ENCODE data around the gene TENM4.
"Not testable (repeated sequence)": the region's sequence is repeated elsewhere in the genome, so short reads cannot be mapped to it uniquely, and the experiment has no call there.

The TENM4 gene

DNA sequence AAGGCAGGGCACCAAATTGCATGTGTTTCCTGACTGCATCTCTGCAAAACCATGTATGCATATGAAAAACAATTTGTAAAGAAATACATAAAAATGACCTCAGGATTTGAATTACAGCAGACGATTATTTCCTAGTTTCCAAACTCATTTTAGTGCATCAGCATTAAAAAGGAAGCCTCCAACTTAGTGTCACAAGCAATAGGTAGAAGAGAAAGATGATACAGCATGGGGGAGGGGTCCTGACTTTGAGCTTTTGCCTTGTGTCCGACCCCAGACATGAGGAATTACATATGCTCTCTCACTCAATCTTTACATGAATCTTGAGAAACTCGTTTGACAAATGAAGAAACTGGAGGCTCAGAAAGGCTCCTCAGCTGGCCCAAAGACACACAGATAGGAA, 571.5 kb downstream of the TENM4 start:
- DNase-seq: no peak

DNA sequence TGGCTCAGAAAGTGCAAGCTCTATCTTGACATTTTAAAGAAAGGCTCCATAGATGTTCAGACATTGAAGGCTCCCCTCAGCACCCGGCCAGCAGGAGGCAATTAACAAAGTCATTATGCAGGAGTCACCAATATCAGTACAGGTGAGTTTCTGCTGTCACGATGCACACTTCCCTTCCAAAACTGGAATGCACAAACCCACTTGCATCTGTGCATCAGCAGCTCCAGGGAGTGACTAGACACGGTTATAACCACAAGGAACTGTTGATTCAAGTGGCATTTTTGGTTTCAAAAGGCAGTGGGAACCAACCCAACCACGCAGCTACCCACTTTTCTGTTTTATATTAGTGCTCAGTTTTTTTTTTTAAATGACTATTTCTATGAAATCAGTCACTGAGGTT, 572.3 kb downstream of the TENM4 start:
- DNase-seq: no peak

DNA sequence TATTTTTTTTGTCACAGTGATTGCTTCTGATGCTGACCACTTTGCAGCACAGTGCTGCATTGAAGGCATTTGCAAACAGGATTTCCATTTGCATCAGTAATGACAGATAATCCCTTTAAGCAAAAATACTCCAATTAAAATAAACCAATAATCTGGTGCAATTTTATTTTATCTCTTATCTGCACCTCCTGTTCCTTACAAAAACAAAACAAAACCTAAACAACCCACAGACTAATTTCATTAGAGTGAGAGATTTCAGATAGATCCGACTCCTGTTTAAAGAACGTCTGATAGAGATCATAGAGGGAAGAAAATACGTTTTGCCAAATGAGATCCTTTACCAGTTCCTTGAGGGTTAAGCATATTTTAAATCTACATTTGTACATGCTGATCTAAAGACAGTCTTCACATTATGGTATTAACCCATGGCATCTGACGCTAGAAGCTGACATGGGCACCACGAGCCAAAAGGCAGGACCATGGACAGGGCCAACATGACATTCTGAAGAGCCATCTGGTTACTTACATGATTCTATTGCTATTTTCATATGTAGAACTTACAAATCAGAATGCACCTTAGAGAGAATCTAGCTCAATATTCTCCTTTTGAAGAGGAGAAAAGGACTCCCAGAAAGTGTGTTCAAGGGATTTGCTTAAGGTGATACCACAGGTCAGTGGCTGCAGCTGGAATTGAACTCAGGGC, 580.0 kb downstream of the TENM4 start:
- DNase-seq: no peak

DNA sequence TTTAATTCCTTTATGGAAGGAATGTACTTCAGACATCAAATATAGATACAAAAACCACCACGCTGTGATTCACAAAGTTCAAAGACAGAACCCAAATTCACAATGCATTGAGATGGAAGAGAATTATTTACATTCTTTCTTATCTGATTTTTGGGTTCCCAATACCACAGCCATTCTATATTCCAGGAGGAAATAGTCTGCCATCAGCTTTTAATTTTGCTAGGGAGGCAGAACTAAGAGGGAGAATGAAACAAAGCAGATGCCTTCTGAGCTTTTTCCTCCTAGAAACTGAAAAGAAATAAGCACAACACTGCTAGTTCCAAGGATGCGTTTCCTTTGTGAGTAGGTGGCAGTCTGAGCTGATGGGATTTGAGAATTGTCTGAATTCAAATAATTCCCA, 583.1 kb downstream of the TENM4 start:
- DNase-seq: no peak

DNA sequence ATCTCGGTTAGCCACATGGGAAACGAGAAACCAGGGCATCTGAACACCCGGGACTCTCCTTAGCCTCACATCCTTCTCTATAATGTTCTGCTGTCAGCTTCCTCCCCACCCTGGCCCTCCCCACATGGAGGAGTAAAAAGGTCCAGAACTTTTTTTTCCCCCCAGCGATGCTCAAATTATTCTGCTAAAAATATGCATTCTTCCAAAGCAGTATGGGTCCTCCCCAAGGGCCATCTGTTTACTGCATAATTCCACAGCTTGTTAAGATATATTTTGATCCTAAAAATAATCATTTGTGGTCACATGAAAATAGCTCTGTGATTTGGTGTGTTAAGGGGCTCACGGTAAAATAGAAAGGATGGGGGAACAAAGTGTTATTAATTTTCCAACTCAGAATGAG, 584.6 kb downstream of the TENM4 start:
- DNase-seq: no peak

DNA sequence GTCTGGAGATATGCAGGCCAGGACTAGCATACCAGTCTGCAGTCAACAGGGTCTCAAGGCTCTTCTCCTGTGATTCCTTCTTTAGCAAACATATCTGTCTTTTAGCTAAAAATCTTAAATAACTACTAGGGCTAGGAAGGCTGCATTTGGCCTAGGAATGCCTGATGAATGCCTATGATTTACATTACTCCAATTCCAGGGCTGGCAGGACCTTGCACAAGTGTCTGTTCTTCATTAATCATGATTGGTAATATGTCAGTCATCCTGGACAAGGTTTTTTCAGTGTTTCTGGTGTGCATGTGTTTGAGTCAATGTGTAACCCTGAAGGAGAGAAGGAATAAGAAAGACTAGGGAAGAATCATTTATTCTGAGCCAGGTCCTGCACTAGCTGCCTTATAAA, 585.7 kb downstream of the TENM4 start:
- no peak for DNase-seq

DNA sequence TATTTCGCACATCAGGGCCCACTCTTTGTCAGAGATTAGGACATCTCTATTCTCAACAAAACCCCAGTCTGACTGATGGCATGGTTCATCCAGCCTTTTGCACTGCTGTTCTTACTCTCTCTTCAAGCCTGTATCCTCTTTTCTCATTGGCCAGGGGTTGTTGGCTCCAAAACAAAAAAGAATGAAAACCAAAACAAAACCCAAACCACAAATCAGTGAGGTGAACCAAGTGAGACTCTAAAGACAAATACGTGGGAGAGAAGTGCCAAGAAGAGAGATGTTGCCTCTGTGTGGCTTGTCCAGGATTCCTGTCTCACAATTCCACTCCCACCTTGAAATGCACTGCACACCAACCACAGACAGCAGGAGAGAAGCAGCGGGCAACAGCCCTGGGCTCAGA, 587.3 kb downstream of the TENM4 start:
- no peak for DNase-seq

DNA sequence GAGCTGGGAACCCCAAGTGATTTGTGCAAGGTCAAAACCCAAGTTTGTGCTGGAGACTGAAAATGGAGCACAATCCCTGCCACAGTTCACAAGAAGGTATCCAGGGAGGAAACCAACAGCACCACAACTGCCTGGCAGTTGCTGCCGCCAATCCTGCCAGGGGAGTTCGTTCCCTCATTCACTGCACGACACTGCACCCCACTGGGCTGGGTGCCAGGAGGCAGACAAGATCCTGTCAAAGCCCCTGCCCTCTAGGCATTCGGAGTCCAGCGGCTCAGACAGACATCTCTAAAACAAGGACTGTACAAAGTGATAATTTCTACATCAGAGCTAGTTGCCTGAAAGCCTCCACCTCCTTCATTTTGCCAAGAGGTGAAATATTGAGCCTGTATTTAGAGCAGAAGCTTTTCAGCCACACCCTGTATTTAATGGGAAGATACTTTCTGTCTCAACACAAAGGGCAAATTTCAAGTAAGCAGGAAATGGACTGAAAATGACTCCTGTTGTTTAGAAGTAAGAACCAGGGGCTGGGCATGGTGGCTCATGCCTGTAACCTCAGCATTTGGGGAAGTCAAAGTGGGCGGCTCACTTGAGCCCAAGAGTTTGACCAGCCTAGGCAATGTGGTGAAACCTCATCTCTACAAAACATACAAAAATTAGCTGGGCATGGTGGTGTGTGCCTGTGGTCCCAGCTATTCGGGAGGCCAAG, 588.8 kb downstream of the TENM4 start:
- DNase-seq: no peak

DNA sequence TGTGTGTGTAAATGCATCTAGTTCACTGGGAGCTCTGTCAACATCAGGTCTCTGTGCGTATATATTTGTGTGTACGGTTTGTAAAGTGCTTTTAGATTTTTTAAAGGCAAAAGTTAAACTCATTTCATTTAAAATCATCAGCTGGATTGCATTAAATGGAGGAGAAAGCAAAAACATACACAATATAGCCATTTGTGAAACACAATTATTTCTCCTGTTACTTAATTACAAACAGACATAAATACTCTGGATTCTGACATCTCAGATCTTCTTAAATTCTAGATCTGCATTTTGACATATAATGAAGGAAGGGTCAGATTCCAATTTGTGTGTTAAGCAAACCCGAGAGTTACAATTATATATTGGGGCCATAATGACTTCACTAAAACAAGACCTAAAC, 590.8 kb downstream of the TENM4 start:
- DNase-seq: no peak

DNA sequence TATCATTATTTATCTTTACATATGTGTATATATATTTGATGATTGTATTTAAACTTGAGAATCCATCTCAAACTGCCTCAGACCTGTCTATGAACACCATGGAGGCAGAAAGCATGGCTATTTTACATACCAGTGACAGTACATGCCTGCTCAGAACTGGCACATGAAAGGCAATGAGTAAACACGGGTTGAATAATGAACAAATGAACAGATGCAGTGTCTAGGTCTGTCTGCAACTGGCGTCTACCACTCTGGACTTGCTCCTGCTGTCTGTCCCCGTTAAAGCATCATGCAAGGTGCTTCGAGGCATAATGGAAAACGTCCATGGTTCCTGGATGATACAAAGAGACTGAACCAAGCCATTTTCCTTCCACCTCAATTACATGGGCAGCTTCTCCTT, 594.6 kb downstream of the TENM4 start:
- no peak for DNase-seq

DNA sequence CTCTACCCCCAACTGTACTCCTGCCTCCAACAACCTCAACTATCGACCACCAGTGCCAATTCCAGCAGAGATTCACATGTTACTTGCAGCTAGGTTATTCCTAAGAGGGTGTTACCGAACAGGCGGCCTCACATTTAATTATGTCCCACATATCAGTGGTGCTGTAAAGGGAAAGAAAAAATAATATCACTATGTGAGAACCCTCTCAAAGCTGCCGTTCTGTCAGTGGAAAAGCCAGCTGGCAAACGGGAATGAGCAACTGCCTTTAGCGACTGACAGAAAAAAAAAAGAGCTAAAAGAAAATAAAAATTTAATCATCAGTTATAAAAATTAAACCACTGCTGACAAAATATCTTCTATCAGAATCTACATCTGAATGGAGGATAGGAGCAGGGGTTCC, 595.3 kb downstream of the TENM4 start:
- no peak for DNase-seq

DNA sequence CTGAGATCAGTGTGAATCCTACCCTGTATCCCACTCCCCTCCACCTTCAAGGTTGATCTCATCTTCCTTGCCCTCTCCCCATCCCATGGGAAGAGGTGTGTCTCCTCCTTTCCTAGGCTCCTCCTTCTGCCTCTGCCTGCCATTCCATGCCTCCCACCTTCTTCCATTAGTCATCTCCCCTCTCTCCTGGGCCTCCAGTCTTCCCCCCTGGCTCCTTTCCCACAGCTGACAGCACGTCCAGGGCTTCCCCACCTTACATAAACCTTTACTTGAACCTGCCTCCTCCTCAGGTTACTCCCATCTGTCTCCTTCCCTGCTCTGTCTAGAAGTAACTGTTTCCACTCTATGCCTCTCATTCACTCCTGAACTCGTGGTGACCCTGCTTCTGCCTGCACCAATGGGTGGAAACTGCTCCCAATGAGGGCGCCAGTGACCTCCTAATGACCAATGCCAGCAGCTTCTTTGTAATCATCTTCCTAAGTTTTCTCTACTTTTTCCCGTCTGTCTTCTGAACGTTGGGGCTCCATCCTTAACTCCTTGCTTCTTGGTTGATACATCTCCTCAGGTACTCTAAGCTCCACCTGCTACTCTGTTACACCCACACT, 599.3 kb downstream of the TENM4 start:
- DNase-seq: no peak

DNA sequence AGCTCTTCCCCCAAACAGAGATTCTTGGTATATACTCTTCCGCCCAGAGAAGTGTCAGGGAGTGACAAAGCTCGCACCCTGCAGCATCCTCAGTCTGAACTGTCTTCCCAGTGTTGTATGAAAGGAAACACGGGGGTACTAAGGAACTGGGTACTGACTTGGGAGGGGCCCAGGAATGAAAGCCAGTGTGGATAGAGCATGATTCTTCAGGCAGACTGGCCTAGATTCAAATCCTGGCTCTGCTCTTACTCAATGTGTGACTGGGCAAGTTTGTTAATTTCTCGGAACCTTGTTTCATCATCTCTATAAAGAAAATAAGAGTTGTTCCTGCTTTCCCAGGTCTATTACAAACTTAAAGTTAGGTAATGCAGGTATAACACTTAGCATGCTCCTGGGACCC, 600.2 kb downstream of the TENM4 start:
- DNase-seq: no peak

DNA sequence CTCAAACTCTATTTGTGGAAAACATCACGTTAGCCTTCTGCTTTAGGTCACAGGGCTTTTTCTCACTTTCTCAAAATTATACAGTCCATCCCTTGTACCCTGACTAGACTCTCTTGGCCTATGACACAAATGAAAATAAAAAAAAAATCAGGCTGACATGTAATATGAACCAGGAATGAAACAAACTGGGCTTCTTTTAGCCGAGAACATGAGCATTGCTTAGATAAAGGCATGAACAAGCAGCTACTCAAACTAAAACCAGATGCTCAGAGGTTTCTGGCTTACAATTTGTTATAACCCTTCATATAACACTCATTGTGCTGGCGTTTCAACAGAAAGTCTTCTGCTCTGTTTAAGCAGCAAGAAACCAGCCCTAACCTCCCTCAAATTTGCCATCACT, 600.6 kb downstream of the TENM4 start:
- no peak for DNase-seq

DNA sequence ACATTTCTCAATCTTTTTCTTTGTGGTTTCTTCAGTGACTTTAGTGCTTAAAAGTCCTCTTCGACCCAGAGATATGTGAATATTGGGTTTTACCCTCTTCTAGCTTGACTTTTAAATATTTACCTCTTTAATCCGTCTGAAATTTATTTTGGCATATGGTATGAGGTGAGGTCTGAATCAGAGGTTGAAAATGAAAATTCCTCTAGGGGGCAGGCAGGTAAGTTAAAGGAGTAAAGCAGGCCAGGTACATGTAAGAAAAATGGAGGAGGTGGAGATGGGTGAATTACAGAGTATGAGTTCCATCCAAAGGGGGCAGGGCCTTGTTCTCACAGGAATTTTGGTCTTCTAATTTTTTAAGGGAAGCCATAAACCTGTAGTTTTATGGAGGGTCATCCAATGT, 602.4 kb downstream of the TENM4 start:
- no peak for DNase-seq

DNA sequence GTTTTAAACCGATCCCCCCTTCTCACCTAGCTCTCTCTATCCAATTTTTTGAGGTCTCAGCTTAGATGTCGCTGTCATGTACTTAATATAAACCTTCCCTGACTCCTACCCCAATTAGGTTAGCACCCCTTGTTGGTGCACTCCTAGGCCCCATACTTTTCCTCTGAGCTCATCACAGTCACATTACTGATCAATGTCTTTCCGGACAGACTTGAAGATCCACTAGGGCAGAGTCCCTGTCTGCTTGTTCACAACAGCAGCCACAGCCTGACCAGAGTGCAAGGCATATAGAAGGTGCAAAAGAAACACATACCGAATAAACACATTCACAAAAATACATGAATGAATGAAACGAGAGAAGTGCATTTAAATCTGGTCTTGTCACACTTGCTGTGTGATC, 605.2 kb downstream of the TENM4 start:
- no peak for DNase-seq

DNA sequence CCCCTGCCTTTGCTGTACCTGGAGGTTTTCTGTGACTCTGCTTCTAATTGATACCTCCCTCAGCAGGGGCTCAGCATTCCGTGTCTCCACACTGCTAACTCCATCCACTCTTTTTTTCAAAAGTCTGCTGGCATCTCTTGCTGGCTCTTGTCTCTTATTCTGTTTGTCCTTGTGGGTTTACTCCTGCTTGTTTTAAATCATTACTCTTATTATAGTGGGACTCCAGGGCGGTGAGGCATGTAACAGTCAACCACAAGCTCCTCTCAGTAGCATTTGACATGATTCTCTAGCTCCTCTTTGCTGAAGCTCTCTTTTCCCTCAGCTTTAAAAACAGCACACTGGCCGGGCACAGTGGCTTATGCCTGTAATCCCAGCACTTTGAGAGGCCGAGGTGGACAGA, 605.9 kb downstream of the TENM4 start:
- DNase-seq: no peak

DNA sequence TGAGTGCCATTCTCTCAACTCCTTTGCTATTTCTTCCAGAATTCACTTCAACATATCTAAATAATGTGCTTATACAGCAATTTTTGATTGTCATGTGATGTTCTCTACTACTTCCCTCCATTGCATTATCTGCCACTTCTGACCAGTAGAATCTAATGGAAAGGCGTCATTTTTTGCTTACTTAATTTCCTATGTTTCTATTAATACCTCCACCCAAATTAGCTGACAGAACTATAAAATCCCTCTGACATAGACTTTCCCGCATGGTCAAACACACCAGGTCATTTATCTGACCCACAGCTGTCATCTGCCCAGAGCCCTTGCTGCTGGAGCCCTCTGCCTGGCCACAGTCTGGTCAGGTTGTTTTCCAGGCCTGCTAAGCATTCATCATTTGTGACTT, 607.6 kb downstream of the TENM4 start:
- DNase-seq: no peak

DNA sequence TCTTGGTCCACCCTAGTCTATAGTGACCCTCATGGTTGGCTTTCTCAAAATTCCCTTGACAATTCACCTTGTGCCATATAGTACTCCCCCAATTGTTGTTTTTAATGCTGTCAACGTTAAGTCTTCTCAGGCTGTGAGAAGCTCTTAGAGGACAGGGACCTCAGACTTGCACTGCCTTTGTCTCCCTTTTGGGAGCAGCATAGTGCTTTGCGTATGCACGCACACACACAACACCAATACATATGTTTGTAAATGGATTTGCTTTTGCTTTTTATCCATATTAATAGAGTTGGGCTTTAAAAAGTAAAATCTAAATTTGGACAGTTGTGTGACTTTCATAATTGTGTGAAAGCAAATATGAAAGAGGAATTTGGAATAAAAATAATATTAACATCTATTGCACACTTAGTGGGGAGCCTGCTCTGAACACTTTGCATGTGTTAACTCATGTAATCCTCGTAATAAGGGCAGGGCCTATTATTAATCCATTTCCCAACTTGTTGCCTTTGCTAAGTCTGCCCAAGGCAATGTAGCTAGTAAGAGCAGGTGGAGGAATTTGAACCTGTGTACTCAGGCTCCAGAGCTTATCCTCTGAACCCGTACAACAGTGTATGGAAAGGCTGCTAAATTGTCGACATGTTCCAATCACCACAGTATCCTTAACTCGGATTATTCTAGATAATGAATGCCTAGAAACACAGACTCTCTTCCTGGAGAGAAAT, 608.4 kb downstream of the TENM4 start:
- DNase-seq: no peak

DNA sequence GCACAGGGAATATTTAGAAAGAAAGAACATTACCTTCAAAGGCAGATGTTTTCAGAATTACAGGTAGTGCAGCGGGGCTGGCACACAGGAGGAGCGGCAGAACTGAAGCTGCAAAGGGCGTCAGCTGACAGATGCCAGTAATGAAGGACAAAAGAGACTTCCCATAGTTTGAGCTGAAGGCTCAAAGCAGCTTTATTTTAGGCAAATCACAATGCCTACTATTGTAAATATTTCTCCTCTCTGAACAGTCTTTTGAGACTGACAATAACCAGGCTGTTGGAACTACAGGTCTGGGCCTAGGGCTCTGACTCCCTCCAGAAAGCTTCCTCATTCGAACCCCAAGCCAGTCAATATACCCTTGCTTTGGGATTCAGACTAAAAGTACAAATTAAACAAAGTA, 609.3 kb downstream of the TENM4 start:
- no peak for DNase-seq

DNA sequence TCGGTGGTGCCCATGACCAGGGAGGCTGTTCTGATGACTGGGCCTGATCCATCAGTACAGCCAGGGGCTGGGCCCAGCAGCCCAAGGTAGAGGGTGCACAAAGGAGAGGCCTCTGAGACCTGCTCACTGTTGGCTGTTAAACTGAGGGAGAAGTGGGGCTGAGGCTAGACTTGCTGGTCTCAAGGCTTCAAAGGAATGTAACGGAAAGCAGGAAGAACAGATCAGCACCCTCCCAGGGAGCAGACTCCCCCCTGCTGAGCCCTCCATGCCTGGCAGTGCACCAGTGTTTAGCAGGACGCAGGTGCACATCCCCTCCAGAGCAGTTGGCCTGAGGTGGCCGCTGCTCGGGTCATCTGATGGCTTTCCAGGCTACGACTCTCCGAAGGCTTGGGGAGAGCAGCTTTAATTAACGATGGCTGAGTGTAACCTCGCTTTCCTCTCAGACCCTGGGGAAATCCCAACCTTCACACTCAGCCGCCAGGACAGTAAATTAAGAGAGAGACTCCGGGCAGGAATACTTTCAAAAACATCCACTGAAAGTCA, 610.5 kb downstream of the TENM4 start:
- no peak for DNase-seq

DNA sequence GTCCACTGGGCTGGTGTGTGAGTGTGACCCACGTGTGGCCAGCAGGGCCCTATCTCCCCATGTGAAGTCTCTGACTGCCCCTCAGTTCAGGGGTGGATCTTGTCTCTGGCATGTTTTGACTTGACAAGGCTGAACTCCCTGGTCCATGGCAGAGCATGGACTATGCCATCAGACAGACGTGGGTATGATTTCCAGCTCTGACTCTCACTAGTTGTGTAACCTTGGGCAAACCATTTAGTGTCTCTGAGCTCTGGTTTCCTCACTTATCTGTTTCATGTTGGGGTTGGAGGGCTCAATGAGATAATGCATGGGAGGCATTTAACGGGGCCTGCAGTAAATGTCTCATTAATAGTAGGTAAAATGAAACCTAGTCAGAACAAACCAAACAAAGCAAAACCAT, 611.7 kb downstream of the TENM4 start:
- no peak for DNase-seq

DNA sequence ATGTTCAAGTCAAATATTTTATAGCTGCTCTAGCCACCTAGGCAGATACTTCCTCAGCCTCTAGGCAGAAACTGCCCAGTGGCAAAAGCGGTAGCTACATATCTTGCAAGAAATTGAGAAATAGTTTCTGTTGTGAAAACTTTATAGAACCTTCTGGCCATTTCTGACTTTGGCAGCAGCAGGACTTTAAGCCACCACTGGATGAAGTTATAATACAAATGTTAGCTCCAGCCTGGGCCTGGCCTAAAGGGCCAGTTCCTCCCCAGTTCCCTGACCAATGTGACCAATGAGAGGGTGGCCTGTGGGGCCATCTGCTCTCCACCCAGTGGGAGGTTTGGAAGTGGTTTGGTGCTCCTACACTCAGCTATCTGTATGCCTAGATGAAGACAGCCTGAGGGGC, 612.2 kb downstream of the TENM4 start:
- DNase-seq: no peak

DNA sequence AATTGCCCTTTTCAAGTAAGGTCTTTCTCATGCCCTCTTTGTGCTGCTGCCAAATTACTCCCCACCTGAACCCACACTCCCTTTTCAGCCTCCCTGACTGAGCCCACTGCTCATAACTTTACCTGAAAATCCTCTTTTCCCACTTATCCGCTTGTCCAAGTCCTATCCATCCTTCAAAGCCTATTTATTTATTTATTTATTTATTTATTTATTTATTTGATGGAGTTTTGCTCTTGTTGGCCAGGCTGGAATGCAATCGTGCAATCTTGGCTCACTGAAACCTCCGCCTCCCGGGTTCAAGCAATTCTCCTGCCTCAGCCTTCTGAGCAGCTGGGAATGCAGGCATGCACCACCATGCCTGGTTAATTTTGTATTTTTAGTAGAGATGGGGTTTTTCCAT, 613.5 kb downstream of the TENM4 start:
- not testable (repeated sequence) for DNase-seq

All from activated naive CD4-positive, alpha-beta T cell treated with anti-CD3 and anti-CD28 coated beads, Interleukin-2, amount 50 U/mL, for 16 hours (primary cell).